GM12801 (cell line): Measurements from ENCODE around the gene RND1.

ENCODE experiments used
- CTCF ChIP-seq: IDR thresholded peaks from one replicate; pipeline ENCODE4 v1.5.1; 2011; ENCODE audit warnings: control low read depth; ENCODE audit not compliant: insufficient read length; ENCODE audit errors: extremely low read depth

The RND1 gene

GRCh38 chr12:48894271-48894670, 28.6 kb upstream of the RND1 start:
- no peak for TF ChIP-seq CTCF

GRCh38 chr12:48890657-48891418, 25.2 kb upstream of the RND1 start:
- TF ChIP-seq CTCF = no peak

GRCh38 chr12:48889679-48890078, 24.0 kb upstream of the RND1 start:
- TF ChIP-seq CTCF = no peak

GRCh38 chr12:48883305-48884161, 17.9 kb upstream of the RND1 start:
- no peak for TF ChIP-seq CTCF

- TF ChIP-seq CTCF = no peak
These were observed 17.3 kb upstream of the RND1 start for GRCh38 chr12:48882972-48883304.

GRCh38 chr12:48882315-48882687, 16.6 kb upstream of the RND1 start:
- no peak for TF ChIP-seq CTCF

- TF ChIP-seq CTCF = no peak
These were observed 16.1 kb upstream of the RND1 start for GRCh38 chr12:48881686-48882314.
